GM19238 (cell line): ENCODE data around the gene ZNF813.
"Not testable (repeated sequence)": the region's sequence is repeated elsewhere in the genome, so short reads cannot be mapped to it uniquely, and the experiment has no call there.

Source experiments
- DNase-seq: peaks from one replicate; pipeline ENCODE4 v3.0.0; 2011; ENCODE audit warnings: low spot score; ENCODE audit not compliant: insufficient read length

The ZNF813 gene

GRCh38 chr19:53483751-53484150 lies 16.2 kb downstream of the ZNF813 start:
- DNase-seq, result not testable (repeated sequence)

- no peak for DNase-seq
Measured at GRCh38 chr19:53485046-53486004, 17.8 kb downstream of the ZNF813 start.

DNA sequence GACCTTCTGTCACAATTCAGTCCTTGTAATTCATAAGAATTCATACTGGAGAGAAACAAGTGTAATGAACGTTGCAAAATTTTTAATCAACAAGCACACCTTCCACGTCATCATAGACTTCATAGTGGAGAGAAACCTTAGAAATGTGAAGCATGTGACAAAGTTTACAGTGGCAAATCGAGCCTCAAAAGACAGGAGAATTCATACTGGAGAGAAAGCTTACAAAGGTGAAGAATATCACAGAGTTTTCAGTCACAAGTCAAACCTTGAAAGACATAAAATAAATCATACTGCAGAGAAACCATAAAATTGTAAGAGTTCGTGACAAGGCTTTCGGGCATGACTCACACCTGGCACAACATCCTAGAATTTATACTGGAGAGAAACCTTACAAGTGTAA lies 24.6 kb downstream of the ZNF813 start:
- no peak for DNase-seq

DNA sequence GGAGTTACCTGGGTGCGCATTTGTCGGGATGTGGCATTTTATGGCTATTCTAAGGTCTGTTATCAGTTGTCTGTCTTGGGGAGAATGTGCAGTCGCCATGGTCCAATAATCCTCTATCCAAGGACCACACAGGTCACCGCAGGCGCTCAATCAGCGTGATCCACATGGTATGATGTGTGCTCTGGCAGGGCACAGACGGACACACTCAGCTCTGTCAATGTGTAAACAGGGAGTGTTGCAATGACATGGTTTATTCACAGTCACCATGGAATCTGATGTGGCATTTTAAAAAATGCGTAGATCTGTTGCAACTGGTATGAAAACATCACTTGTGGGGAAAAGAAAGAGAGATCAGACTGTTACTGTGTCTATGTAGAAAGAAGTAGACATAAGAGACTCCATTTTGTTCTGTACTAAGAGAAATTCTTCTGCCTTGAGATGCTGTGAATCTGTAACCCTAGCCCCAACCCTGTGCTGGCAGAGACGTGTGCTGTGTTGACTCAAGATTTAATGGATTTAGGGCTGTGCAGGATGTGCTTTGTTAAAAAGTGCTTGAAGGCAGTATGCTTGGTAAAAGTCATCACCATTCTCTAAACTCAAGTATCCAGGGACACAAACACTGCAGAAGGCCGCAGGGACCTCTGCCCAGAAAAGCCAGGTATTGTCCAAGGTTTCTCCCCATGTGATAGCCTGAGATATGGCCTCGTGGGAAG lies 29.9 kb downstream of the ZNF813 start:
- DNase-seq, result not testable (repeated sequence)

DNA sequence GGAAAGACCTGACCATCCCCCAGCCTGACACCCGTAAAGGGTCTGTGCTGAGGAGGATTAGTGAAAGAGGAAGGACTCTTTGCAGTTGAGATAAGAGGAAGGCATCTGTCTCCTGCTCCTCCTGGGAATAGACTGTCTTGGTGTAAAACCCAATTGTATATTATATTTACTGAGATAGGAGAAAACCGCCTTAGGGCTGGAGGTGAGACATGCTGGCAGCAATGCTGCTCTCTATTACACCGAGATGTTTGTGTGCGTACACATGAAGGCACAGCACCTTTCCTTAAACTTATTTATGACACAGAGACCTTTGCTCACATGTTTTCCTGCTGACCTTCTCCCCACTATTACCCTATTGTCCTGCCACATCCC lies 30.5 kb downstream of the ZNF813 start:
- not testable (repeated sequence) for DNase-seq

GRCh38 chr19:53503151-53503550 lies 35.6 kb downstream of the ZNF813 start:
- not testable (repeated sequence) for DNase-seq

DNA sequence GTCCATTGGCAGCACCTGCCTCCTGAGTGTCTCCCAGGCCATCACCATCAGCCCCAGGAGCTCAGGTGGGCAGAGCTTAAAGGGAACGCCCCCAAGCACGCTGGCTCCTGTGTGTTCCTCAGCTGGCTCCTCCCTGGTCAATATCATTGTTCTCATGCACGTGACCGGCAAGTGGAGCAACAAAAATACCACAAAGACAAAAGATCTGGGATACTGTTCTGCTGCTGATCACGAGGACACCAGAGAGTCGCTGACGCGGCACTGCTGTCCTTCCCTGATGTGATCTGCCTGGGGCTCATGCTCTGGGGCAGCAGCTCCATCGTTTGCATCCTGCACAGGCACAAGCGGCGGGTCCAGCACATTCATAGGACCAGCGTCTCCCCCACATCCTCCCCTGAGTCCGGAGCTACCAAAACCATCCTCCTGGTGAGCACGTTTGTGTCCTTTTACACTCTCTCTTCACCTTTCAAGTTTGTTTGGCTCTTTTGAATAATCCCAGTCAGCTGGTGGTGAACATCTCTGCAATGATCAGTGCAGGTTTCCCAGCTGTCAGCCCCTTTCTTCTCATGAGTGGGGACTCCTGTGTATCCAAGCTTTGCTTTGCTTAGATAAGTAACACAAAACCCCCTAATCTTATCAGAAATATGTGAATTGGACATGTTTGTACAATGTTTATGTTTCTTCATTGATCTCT lies 36.3 kb downstream of the ZNF813 start:
- DNase-seq, result not testable (repeated sequence)

- not testable (repeated sequence) for DNase-seq
Measured at GRCh38 chr19:53504365-53504703, 36.8 kb downstream of the ZNF813 start.

GRCh38 chr19:53504885-53505284 lies 37.4 kb downstream of the ZNF813 start:
- DNase-seq, result no peak

DNA sequence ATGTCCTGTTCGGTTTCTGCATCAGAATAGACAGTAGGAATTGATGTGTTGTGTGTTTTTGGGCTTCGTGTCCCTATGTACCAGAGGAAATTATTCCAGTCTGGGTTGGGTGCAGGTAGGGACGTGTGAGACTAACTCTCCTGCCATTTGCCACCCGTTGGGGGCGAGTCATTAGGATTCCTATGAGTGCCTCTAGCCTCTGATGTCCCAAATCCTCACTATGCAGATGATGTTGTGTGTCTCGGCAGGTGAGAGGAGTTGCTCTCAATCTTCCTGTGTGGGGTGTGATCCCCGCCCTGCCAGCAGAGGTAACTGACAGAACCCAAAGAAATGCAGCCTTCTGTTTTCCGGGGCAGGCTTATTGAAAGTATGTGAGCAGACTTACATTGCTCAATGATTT lies 39.2 kb downstream of the ZNF813 start:
- DNase-seq, result no peak

- DNase-seq, result no peak
Measured at GRCh38 chr19:53507523-53508442, 40.2 kb downstream of the ZNF813 start.

DNA sequence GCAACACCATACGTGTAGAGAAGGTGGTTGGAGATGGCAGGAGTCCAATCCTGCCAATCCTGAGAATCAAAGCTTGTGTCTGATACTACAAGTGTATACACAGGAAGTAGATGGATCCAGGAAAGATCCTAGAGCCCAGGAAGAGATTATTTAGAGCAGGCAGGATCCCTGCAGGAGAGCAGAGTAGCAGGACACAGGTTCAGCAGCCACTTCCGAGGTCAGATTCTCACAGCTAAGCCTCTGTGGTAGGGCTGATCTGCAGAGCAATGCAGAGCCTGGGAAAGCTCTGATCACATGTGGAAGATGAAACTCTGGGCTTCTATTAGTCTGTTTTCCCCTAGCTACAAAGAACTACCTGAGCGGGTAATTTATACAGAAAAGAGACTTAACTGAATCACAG lies 41.9 kb downstream of the ZNF813 start:
- no peak for DNase-seq

DNA sequence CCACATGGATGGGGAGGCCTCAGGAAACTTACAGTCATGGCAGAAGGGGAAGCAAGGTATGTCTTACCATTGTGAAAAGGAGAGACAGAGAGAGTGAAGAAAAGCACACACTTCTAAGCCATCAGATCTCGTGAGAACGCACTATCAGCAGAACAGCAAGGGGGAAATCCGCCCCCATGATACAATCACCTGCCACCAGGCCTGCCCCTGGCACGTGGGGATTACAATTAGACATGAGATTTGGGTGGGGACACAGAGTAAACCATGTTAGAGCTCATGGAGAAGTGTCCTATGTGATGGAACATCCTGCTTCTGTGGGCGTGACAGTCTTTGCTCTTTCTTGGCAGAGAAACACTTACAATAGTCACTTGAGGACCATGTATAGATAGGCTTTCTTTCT lies 42.3 kb downstream of the ZNF813 start:
- no peak for DNase-seq

- DNase-seq, result no peak
Measured at GRCh38 chr19:53511357-53511756, 43.8 kb downstream of the ZNF813 start.

GRCh38 chr19:53511933-53512374 lies 44.4 kb downstream of the ZNF813 start:
- DNase-seq, result no peak

DNA sequence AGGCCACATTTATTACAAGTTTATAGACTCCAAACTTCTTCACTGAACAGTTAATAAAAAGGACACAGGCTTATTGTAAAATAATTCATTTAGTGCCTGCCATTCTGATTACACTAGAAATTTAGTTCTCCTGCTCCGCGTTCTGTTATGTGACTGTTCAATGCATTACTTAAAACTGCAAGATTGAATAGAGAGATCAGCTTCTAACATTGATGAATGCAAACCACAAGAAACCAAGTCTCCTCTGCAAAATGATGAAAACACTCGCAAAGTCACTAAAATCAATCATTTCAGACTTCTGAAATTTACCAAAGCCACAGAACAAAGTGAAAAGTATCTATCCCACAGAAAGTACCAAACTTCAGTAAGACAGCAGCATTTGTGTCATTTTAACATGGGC lies 47.5 kb downstream of the ZNF813 start:
- not testable (repeated sequence) for DNase-seq

DNA sequence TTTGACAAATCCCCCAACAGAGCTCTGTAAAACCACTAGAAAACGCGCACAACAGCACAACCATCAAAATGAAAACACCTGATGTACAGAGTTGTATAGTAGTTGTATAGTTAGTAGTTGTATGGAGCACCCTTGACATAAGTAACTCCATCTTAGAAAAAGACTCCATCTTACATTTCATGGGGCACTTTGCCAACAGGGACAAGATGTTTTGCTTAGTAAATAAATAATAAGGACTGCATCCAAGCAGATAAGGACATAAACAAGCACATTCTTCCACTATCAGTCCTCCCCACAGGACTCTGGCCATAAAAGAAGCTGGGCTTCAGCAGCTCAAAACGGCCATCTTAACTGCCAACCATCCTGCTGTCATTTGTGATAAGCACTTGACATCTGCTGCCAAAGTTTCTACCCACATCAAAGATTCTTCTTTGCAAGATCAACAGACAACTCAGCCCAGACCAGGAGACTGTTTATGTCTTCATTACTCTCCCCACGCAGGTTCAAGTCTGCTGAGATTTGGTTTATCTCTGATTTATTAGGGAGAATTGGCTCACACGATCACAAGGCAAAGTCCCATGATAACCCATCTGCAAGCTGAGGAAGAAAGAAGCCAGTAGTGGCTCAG lies 49.7 kb downstream of the ZNF813 start:
- no peak for DNase-seq

- DNase-seq, result no peak
Measured at GRCh38 chr19:53518121-53518520, 50.6 kb downstream of the ZNF813 start.

DNA sequence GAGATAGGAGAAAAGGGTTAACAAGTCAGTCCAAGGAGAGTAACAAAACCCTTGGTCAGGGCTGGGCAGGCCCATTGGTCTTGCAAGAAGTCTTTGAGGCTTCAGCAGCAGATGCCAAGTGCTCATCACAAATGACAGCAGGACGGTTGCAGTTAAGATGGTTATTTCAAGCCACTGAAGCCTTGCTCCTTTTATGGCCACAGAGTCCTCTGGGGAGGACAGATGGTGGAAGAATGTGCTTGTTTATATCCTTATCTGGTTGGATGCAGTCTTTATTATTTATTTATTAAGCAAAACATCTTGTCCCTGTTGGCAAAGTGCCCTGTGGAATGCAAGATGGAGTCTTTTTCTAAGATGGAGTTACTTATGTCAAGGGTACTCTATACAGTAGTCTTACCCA lies 51.2 kb downstream of the ZNF813 start:
- no peak for DNase-seq

DNA sequence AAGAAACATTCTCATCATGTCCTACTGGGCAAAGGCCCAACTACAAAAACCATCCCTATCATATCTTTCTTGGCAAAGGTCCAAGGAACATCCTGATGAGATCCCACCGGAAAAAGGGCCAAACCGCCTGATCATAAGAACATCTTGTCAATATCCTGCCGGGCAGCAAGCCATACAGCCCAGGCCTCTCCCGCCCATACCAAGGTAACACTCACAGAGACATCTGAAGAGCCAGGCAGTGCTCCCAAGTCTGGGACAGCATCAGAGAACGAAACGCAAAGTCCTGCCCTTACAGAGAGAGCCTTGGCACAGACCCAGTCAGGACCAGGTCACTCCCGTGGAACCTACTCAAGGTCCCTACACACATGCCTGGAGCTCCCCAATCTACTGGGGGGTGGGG lies 51.9 kb downstream of the ZNF813 start:
- DNase-seq, result no peak
